Immature natural killer cell (primary cell): Measurements from ENCODE around the gene CARHSP1. TPM values are rescaled to one million over a fixed set of nuclear protein-coding genes. Genes with fewer than 3 reads are reported as not detected.
"Not testable (repeated sequence)": the region's sequence is repeated elsewhere in the genome, so short reads cannot be mapped to it uniquely, and the experiment has no call there.

ENCODE experiments used
- DNase-seq, 3 donors: peaks; one replicate each; pipeline ENCODE4 v3.0.0; 2022; ENCODE audit warnings: mixed read lengths in 1 of 3
- H3K27ac Mint-ChIP-seq, 6 donors: one replicate each; pipeline ENCODE4 v1.8.0; 2020; ENCODE audit warnings: mixed read lengths in 6 of 6, mild to moderate bottlenecking in 5 of 6, inconsistent platforms in 4 of 6, moderate library complexity in 3 of 6
- H3K27me3 Mint-ChIP-seq, 3 donors: one replicate each; pipeline ENCODE4 v1.8.0; 2020 to 2021; ENCODE audit warnings: low read depth in 3 of 3, mild to moderate bottlenecking in 3 of 3, mixed read lengths in 3 of 3, moderate library complexity in 3 of 3, inconsistent platforms in 1 of 3
- H3K36me3 Mint-ChIP-seq, 3 donors: one replicate each; pipeline ENCODE4 v1.8.0; 2020; ENCODE audit warnings: mixed read lengths in 3 of 3, inconsistent platforms in 2 of 3, mild to moderate bottlenecking in 2 of 3
- H3K4me1 Mint-ChIP-seq, 2 donors: one replicate each; pipeline ENCODE4 v1.8.0; 2020; ENCODE audit warnings: inconsistent platforms in 2 of 2, mild to moderate bottlenecking in 2 of 2, mixed read lengths in 2 of 2, moderate library complexity in 1 of 2
- H3K4me3 Mint-ChIP-seq, 5 donors: one replicate each; pipeline ENCODE4 v1.8.0; 2020; ENCODE audit warnings: mild to moderate bottlenecking in 5 of 5, mixed read lengths in 5 of 5, inconsistent platforms in 3 of 5, moderate library complexity in 3 of 5
- H3K9me3 Mint-ChIP-seq, 6 donors: one replicate each; pipeline ENCODE4 v1.8.0; 2020; ENCODE audit warnings: mild to moderate bottlenecking in 6 of 6, mixed read lengths in 6 of 6, inconsistent platforms in 4 of 6, moderate library complexity in 3 of 6
- polyA plus RNA-seq, 3 donors: library from polyadenylated mRNA; unstranded; fragments of 300-500 nt; fragmentation: Illumina TruSeq; gene quantifications; one replicate each; pipeline ENCODE4 v1.2.3, GENCODE V29; 2021

CARHSP1 gene
- polyA plus RNA-seq, 3 donors from 2014 or later: 83.0 to 96.8 (median 92.9) TPM

GRCh38 chr16:8808009-8808408 is 60.8 kb downstream of the CARHSP1 start:
- H3K27me3 Mint-ChIP-seq: peaks cover 0 to 2% (median 2%) of the 10 kb centered on the region in 3 donors
- H3K4me3 Mint-ChIP-seq: no peak overlapping the region
- no peaks in the 10 kb centered on the region for H3K9me3 Mint-ChIP-seq
- peaks cover 26 to 56% (median 42%) of the 10 kb centered on the region in 3 donors for H3K36me3 Mint-ChIP-seq
- no peaks in the 10 kb centered on the region for H3K4me1 Mint-ChIP-seq
- no peak overlapping the region for H3K27ac Mint-ChIP-seq
- no peak for DNase-seq

- H3K27me3 Mint-ChIP-seq: peaks cover 0 to 2% (median 2%) of the 10 kb centered on the region in 3 donors
- no peak overlapping the region for H3K27ac Mint-ChIP-seq
- no peak for DNase-seq
- H3K4me1 Mint-ChIP-seq: no peaks in the 10 kb centered on the region
- peaks cover 25 to 57% (median 39%) of the 10 kb centered on the region in 3 donors for H3K36me3 Mint-ChIP-seq
- H3K9me3 Mint-ChIP-seq: no peaks in the 10 kb centered on the region
- no peak overlapping the region for H3K4me3 Mint-ChIP-seq
Measured at GRCh38 chr16:8807189-8807588, 61.6 kb downstream of the CARHSP1 start.

- no peak overlapping the region for H3K4me3 Mint-ChIP-seq
- no peaks in the 10 kb centered on the region for H3K9me3 Mint-ChIP-seq
- H3K4me1 Mint-ChIP-seq: no peaks in the 10 kb centered on the region
- H3K27ac Mint-ChIP-seq: peak overlapping the region in 1 of 6 donors; percentile 36
- peaks cover 22 to 57% (median 35%) of the 10 kb centered on the region in 3 donors for H3K36me3 Mint-ChIP-seq
- peaks cover 0 to 2% (median 2%) of the 10 kb centered on the region in 3 donors for H3K27me3 Mint-ChIP-seq
- no peak for DNase-seq
Measured at GRCh38 chr16:8806272-8806983, 62.4 kb downstream of the CARHSP1 start.

- Mint-ChIP-seq H3K4me3 (no peak overlapping the region), H3K36me3 (peaks cover 15 to 43% (median 28%) of the 10 kb centered on the region in 3 donors), H3K27ac (no peak overlapping the region), H3K9me3 (no peaks in the 10 kb centered on the region), H3K4me1 (peaks cover 2 to 12% of the 10 kb centered on the region in 2 donors), H3K27me3 (peaks cover 0 to 2% (median 2%) of the 10 kb centered on the region in 3 donors)
- no peak for DNase-seq
Measured at GRCh38 chr16:8804313-8804712, 64.5 kb downstream of the CARHSP1 start.

GRCh38 chr16:8803733-8804132 is 65.1 kb downstream of the CARHSP1 start:
- H3K4me3 Mint-ChIP-seq, H3K9me3 Mint-ChIP-seq, H3K27ac Mint-ChIP-seq, DNase-seq, H3K27me3 Mint-ChIP-seq: not testable (repeated sequence)
- Mint-ChIP-seq H3K36me3 (peaks cover 15 to 39% (median 24%) of the 10 kb centered on the region in 3 donors), H3K4me1 (peaks cover 7 to 18% of the 10 kb centered on the region in 2 donors)

Other genes starting within 250 kb of the CARHSP1 start
- gene METTL22, start 247.3 kb downstream of the CARHSP1 start, polyA plus RNA-seq: 1 to 10 TPM; 7.5 to 9.9 (median 9.4) TPM
- 1 to 10 TPM in 2 of 3 donors, not detected in 1; 1.9 to 5.4 TPM for gene ABAT, start 194.4 kb downstream of the CARHSP1 start, polyA plus RNA-seq
- gene TMEM186, start 71.4 kb downstream of the CARHSP1 start, polyA plus RNA-seq: 1 to 10 TPM; 6.1 to 8.3 (median 7.0) TPM
- 10 to 100 TPM; 11.2 to 28.9 (median 15.1) TPM for gene PMM2, start 71.2 kb downstream of the CARHSP1 start, polyA plus RNA-seq
- gene LITAFD, start 13.3 kb upstream of the CARHSP1 start, polyA plus RNA-seq: not detected
- gene USP7, start 94.9 kb upstream of the CARHSP1 start, polyA plus RNA-seq: 10 to 100 TPM in 2 of 3 donors, 1 to 10 TPM in 1; 4.4 to 11.9 (median 10.2) TPM
- gene HAPSTR1, start 222.6 kb upstream of the CARHSP1 start, polyA plus RNA-seq: 10 to 100 TPM in 1 of 3 donors, 1 to 10 TPM in 2; 4.9 to 20.2 (median 6.1) TPM